Neural cell (in vitro differentiated cells): ENCODE data around the gene AQP12A. TPM values are rescaled to one million over a fixed set of nuclear protein-coding genes. Genes with fewer than 3 reads are reported as not detected.
"Not testable (repeated sequence)": the region's sequence is repeated elsewhere in the genome, so short reads cannot be mapped to it uniquely, and the experiment has no call there.

Experiments
- H2AFZ ChIP-seq: fragments of 200-600, 300-800 bp; sonication (generic), shearing (Covaris generic); 2 replicates; pipeline ENCODE4 v1.6.0; 2014; ENCODE audit warnings: low read depth, mild to moderate bottlenecking, antibody characterized with exemption, low read length, moderate library complexity
- H3F3A ChIP-seq: fragments of 200-600 bp; shearing (Covaris generic); 2 replicates; pipeline ENCODE4 v1.6.1; 2016; ENCODE audit warnings: mild to moderate bottlenecking, moderate library complexity, mixed read lengths, antibody characterized with exemption, low read length; ENCODE audit not compliant: insufficient read depth, poor library complexity, severe bottlenecking
- H3K27ac ChIP-seq: fragments of 200-600, 300-800 bp; sonication (generic), shearing (Covaris generic); 2 replicates; pipeline ENCODE4 v1.5.1; 2014; ENCODE audit warnings: mild to moderate bottlenecking, low read length, moderate library complexity
- H3K27me3 ChIP-seq: fragments of 300-800, 200-600 bp; sonication (generic), shearing (Covaris generic); 2 replicates; pipeline ENCODE4 v1.6.0; 2014; ENCODE audit warnings: mild to moderate bottlenecking, low read depth, low read length, moderate library complexity; ENCODE audit not compliant: insufficient read depth
- H3K36me3 ChIP-seq: fragments of 300-800, 200-600 bp; sonication (generic), shearing (Covaris generic); 2 replicates; pipeline ENCODE4 v1.5.1; 2014; ENCODE audit warnings: mild to moderate bottlenecking, antibody characterized with exemption, low read length, moderate library complexity; ENCODE audit not compliant: insufficient read depth
- H3K4me2 ChIP-seq: fragments of 300-800, 200-600 bp; sonication (generic), shearing (Covaris generic); 2 replicates; pipeline ENCODE4 v1.6.0; 2014; ENCODE audit warnings: mild to moderate bottlenecking, low read length
- H3K4me3 ChIP-seq: fragments of 300-800, 200-600 bp; sonication (generic), shearing (Covaris generic); 2 replicates; pipeline ENCODE4 v1.5.1; 2014; ENCODE audit warnings: mild to moderate bottlenecking, low read length, moderate library complexity
- H3K79me2 ChIP-seq: fragments of 200-600 bp; shearing (Covaris generic); replicated peaks from 2 replicates; pipeline ENCODE4 v1.6.0; 2014; ENCODE audit warnings: mild to moderate bottlenecking, low read length, moderate library complexity; ENCODE audit not compliant: insufficient read depth
- H3K9ac ChIP-seq: fragments of 300-800, 200-600 bp; sonication (generic), shearing (Covaris generic); 2 replicates; pipeline ENCODE4 v1.6.1; 2016; ENCODE audit warnings: mild to moderate bottlenecking, low read length, mixed read lengths
- H3K9me2 ChIP-seq: fragments of 200-600 bp; shearing (Covaris generic); 2 replicates; pipeline ENCODE4 v1.6.1; 2016; ENCODE audit warnings: mild to moderate bottlenecking, low read length, mixed read lengths; ENCODE audit not compliant: insufficient read depth
- H3K9me3 ChIP-seq: fragments of 200-600, 300-800 bp; sonication (generic), shearing (Covaris generic); 2 replicates; pipeline ENCODE4 v1.6.1; 2016; ENCODE audit warnings: mild to moderate bottlenecking, mixed run types, low read length, moderate library complexity, mixed read lengths
- H4K20me1 ChIP-seq: fragments of 200-600 bp; shearing (Covaris generic); 2 replicates; pipeline ENCODE4 v1.6.1; 2016; ENCODE audit warnings: mild to moderate bottlenecking, mixed run types; ENCODE audit not compliant: insufficient read depth
- polyA plus RNA-seq: library from polyadenylated mRNA; depleted of rRNA; stranded (reverse); fragments of >200 nt; gene quantifications from 2 replicates; pipeline ENCODE4 v1.2.3, GENCODE V29; 2014

AQP12A gene
- polyA plus RNA-seq, 1 donor from 2014 or later: not detected

DNA sequence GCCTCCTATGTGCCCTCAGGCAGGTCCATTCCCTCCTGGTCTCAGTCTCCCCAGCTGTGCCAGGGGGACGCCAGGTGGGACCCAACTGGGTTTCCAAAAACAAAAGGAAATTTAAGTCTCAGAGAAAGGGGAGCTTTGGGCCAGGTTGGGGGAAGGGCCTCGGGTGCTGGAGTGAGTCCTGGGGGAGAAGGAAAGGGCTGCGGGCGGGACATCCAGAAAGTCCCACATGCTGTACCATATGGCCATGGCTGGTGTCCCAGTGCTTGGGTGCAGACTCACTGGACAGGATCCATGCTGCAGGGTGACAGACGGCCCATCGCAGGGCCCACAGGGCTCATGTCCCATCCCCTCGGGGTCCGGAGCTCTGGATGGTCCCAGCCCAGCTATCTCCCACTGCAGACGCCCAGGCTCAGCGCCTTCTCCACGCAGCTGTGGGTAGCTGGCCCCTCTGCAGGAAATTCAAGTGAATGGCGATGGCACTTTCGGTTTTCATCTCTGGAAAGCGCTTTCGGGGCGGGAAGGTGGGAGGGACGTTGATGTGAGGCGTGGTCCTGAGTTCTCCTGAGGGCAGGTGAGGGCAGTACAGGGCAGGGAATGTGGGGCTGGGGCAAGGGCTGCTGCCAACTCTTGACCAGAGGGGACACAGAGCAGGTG lies 1.1 kb upstream of the AQP12A start:
- not testable (repeated sequence) for H3K4me3 ChIP-seq, H3K27me3 ChIP-seq, H2AFZ ChIP-seq, H3K27ac ChIP-seq, H3K4me2 ChIP-seq, H3K36me3 ChIP-seq, H4K20me1 ChIP-seq, H3K79me2 ChIP-seq, H3K9me3 ChIP-seq, H3K9me2 ChIP-seq, H3F3A ChIP-seq, H3K9ac ChIP-seq

DNA sequence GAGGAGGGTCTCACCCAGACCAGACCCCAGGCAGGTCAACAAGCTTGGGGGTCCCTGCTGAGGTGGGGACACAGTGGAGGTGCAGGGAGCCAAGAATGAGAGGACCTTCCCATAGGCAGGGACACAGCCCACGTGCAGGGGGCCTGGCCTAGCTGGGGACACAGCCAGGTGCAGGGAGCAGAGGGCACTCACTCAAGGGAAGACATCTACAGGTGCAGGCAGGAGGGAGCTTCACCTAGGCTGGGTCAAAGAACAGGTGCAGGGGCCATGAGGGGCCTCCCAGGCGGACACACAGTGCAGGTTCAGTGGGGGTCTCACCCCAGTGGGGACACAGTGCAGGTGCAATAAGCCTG lies 615 bp upstream of the AQP12A start:
- H3K4me2 ChIP-seq, H3K9ac ChIP-seq, H3K27ac ChIP-seq, H3K4me3 ChIP-seq, H3K9me2 ChIP-seq, H4K20me1 ChIP-seq, H3K9me3 ChIP-seq, H3F3A ChIP-seq, H3K27me3 ChIP-seq, H3K79me2 ChIP-seq, H2AFZ ChIP-seq, H3K36me3 ChIP-seq: not testable (repeated sequence)

DNA sequence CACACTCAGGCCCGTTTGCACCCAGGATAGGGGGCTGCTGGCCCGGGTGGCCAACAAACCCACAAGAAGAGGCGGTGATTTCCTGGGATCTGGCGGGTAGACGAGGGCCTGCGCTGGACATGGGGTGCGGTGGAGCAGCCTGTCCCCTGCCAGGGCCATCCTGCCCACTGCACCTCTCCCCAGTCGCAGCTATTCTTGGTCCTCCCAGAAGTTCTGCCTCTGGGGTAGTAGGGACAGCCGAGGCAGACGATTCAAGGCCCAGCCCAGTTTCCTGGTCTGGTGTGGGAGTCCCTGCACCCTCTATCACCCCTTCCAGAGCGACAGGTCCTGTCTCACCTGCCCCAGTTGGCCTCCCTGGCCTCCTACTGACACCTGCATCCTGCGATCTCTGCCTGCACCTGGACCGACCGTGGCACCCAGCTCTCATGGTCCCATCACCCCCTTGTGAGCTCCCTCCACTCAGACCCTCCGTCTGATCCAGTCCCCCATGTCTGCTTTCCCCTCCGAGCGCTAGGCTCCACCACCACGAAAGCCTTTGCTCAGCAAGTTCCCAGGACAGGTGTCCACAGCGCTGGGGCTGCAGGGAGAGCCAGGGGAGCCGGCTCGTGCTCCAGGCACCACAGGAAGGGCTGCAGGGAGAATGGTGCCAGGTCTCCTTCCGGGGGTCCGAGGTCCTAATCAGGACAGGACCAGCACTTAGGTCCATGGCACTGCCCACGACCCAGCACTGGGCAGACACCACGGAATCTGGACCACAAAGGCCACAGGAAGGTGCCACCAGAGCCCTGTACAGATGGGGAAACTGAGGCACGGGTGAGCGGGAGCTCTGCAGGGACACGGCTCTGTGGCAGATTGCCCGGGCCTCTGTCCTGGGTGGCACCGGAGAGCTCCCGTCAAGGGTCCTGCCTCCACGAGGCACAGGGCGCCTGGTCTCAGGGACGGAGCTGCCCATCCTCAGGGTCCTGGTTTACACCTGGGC lies 1.2 kb downstream of the AQP12A start:
- not testable (repeated sequence) for H3K27me3 ChIP-seq, H3F3A ChIP-seq, H3K9ac ChIP-seq, H3K4me2 ChIP-seq, H4K20me1 ChIP-seq, H3K79me2 ChIP-seq, H3K4me3 ChIP-seq, H2AFZ ChIP-seq, H3K9me2 ChIP-seq, H3K9me3 ChIP-seq, H3K27ac ChIP-seq, H3K36me3 ChIP-seq

DNA sequence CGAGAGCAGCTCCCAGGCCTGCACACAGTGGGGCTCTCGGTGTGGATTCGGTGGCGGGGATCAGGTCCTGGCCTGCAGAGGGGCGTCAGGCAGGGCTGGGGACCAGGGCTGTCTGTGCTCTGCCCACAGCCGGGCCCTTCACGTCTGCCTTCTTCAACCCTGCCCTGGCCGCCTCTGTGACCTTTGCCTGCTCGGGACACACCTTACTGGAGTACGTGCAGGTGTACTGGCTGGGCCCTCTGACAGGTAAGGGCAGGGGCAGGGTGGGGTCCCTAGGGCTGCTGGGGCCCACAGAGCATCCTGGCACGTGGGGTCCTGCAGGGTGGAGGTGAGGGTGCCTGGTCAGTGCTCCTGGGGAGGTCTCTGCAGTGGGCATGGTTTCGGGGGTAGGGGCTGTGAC lies 2.6 kb downstream of the AQP12A start:
- H3K79me2 ChIP-seq, H2AFZ ChIP-seq, H3K4me2 ChIP-seq, H3K9ac ChIP-seq, H3K9me3 ChIP-seq, H3F3A ChIP-seq, H3K4me3 ChIP-seq, H3K27ac ChIP-seq, H3K27me3 ChIP-seq, H4K20me1 ChIP-seq, H3K36me3 ChIP-seq, H3K9me2 ChIP-seq: not testable (repeated sequence)

DNA sequence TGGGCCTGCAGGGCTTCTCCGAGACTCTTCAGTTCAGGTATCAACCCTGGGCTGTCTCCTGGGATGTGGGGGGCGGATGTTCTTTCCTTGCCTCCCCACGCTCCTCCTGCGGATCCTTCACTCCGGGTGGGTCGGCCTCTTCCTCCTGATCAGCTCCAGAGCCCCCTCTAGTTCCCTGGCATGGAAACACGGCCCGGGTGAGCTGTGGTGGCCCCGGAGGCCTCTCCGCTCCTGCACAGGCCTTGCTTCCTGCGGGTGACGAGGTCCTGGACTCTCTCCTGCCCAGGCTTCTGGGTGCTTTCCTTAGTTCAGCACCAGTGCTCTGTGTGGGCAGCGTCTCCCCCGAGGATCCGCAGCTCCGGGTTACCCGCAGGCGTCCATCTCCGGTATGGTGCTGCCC lies 3.9 kb downstream of the AQP12A start:
- not testable (repeated sequence) for H3K4me2 ChIP-seq, H2AFZ ChIP-seq, H3F3A ChIP-seq, H4K20me1 ChIP-seq, H3K79me2 ChIP-seq, H3K9me3 ChIP-seq, H3K9me2 ChIP-seq, H3K27ac ChIP-seq, H3K9ac ChIP-seq, H3K4me3 ChIP-seq, H3K27me3 ChIP-seq, H3K36me3 ChIP-seq

DNA sequence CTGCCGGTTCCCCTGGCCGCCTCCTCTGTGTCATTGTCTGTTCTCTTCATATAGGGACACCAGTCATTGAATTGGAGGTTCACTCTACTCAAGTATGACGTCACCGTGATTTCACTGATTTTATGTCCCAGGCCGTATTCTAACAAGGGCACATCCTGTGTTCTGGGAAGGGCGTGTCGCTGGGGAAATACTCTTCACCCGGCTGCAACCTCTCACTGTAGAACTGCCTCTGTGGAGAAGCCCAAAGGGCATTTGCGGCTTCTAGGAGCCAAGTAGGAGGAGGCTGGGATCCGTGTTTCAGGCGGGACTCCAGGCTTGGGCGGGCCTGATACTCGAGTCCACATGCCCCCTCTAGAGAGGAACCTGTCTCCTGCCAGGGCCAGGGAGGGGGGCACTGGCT lies 4.8 kb downstream of the AQP12A start:
- not testable (repeated sequence) for H3K36me3 ChIP-seq, H3K9me2 ChIP-seq, H3K4me2 ChIP-seq, H3K27ac ChIP-seq, H4K20me1 ChIP-seq, H3K9me3 ChIP-seq, H3K27me3 ChIP-seq, H3F3A ChIP-seq, H3K9ac ChIP-seq, H2AFZ ChIP-seq, H3K79me2 ChIP-seq, H3K4me3 ChIP-seq

DNA sequence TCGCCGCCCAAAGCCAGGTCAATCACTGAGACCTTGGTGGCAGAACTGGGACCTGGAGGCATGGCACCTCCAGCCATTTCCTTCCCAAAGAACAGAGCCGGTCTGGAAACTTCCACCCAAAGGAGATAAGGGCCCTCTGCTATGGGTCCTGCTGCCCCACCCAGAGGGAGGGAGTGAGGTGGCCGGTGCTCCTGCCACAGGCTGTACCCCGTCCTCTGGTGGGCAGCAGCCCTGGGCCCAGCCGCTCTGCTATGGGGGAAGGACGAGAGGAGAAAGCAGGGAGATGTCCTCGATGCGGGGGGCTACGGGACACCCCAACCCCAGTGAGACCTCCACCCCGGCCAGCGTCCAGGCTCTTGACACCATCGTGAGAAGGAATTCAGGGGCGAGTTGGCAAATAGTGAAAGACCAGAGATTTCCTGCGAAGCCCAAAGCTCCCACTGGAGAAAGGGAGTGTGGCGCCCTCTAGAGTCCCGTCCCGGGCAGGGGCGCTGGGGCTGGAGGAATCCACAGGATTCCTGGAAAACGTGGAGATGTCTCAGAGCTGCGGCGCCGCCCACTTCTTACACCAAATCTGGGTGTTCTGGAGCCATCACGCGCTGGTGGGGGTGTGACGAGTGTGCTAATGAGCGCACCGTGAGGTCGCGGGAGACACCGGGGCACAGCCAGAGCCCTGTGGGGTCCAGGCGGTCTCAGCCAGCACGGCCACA lies 7.3 kb downstream of the AQP12A start:
- not testable (repeated sequence) for H2AFZ ChIP-seq, H3K4me2 ChIP-seq, H3K79me2 ChIP-seq, H3F3A ChIP-seq, H3K9me2 ChIP-seq, H3K27ac ChIP-seq, H3K27me3 ChIP-seq, H3K9ac ChIP-seq, H3K9me3 ChIP-seq, H3K36me3 ChIP-seq, H4K20me1 ChIP-seq, H3K4me3 ChIP-seq
